HG02759 (cell line): ENCODE results near the gene NKX2-3.

ENCODE experiments used
- ATAC-seq: cut with Tn5 transposase; IDR thresholded peaks from one replicate; pipeline ENCODE4 v1.9.1; 2021; ENCODE audit warnings: mild to moderate bottlenecking, moderate library complexity; ENCODE audit not compliant: unreplicated experiment

NKX2-3 gene

GRCh38 chr10:99573790-99574189 lies 41.0 kb downstream of the NKX2-3 start:
- no peak for ATAC-seq

- ATAC-seq: no peak
Observed at GRCh38 chr10:99579971-99580370, 47.2 kb downstream of the NKX2-3 start.

- ATAC-seq: no peak
Observed at GRCh38 chr10:99582255-99582770, 49.6 kb downstream of the NKX2-3 start.

- no peak for ATAC-seq
Observed at GRCh38 chr10:99583687-99584086, 50.9 kb downstream of the NKX2-3 start.
